ENCODE data around the gene TBK1. TPM values are rescaled to one million over a fixed set of nuclear protein-coding genes. Genes with fewer than 3 reads are reported as not detected.

The TBK1 gene
- total and polyA plus RNA-seq, 2 of the 13 experiments (the other 11 are each of a cell fraction or from before 2014, with no cell fraction given) = 10.3 to 25.2 TPM

DNA sequence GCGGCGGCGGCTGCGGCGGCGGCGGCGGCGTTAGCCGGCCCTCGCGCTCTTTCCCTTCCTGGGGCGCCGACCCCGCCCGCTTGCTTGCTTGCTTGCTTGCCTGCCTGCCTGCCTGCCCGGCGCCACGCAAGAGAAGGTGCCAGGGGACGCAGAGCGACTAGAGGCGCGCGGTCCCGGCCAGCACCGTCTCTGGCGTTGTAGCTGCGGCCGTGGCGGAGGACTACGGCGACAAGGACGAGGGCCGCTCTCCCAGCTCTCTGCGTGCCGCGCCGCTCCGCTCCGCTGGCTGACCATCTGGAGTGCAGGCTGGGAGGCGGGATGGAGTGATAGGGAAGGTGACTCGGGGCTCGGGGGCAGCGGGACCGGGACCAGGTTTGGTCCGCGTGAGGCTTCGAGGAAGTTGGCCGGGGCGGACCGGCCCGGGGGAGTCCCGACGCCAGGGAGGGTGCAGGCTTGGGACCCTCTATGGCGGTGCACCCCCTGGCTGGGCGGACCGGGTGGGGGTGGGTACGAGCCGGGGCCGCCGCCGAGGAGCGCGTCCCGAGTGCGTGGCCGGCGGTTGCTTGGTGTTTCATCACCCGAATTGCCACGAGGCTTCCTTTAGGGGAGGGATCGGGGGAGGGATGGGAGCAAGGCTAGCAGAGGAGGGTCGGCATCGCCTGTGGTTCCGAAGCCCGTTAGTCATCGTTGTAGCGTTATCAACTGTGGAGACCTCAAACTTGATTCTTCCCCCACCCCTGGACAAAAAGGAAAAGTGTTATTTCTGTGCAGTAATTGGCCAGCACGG is 47.3 kb upstream of the TBK1 start (continued):
- peak; percentile 63; the same call in 1 of the 2 replicates for TF ChIP-seq MAZ (IDR thresholded peaks at IDR 0.05; ENCODE audit: borderline replicate concordance, low read depth, low read length)
- TF ChIP-seq MAZ (CRISPR knock-in tag; IDR thresholded peaks at IDR 0.05; ENCODE audit: low read depth) = peak; percentile 63; the same call in 1 of the 2 replicates
- no peak for TF ChIP-seq SIX1 (CRISPR knock-in tag; IDR thresholded peaks at IDR 0.05; ENCODE audit: borderline replicate concordance)
- TF ChIP-seq, protein P1, sequence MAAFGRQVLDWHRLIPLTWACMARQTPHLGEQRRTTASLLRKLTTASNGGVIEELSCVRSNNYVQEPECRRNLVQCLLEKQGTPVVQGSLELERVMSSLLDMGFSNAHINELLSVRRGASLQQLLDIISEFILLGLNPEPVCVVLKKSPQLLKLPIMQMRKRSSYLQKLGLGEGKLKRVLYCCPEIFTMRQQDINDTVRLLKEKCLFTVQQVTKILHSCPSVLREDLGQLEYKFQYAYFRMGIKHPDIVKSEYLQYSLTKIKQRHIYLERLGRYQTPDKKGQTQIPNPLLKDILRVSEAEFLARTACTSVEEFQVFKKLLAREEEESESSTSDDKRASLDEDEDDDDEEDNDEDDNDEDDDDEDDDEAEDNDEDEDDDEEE (CRISPR knock-in tag; IDR thresholded peaks at IDR 0.05) = peak; percentile 89
- TF ChIP-seq AGO1 (IDR thresholded peaks at IDR 0.05; ENCODE audit: low read depth, low read length, poor library complexity, severe bottlenecking) = peak; percentile 53
- TF ChIP-seq, protein P2, sequence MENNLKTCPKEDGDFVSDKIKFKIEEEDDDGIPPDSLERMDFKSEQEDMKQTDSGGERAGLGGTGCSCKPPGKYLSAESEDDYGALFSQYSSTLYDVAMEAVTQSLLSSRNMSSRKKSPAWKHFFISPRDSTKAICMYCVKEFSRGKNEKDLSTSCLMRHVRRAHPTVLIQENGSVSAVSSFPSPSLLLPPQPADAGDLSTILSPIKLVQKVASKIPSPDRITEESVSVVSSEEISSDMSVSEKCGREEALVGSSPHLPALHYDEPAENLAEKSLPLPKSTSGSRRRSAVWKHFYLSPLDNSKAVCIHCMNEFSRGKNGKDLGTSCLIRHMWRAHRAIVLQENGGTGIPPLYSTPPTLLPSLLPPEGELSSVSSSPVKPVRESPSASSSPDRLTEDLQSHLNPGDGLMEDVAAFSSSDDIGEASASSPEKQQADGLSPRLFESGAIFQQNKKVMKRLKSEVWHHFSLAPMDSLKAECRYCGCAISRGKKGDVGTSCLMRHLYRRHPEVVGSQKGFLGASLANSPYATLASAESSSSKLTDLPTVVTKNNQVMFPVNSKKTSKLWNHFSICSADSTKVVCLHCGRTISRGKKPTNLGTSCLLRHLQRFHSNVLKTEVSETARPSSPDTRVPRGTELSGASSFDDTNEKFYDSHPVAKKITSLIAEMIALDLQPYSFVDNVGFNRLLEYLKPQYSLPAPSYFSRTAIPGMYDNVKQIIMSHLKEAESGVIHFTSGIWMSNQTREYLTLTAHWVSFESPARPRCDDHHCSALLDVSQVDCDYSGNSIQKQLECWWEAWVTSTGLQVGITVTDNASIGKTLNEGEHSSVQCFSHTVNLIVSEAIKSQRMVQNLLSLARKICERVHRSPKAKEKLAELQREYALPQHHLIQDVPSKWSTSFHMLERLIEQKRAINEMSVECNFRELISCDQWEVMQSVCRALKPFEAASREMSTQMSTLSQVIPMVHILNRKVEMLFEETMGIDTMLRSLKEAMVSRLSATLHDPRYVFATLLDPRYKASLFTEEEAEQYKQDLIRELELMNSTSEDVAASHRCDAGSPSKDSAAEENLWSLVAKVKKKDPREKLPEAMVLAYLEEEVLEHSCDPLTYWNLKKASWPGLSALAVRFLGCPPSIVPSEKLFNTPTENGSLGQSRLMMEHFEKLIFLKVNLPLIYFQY (CRISPR knock-in tag; IDR thresholded peaks at IDR 0.05; ENCODE audit: borderline replicate concordance) = no peak
- TF ChIP-seq PAWR (CRISPR knock-in tag; IDR thresholded peaks at IDR 0.05; ENCODE audit: borderline replicate concordance) = no peak
- peak; percentile 75; the same call in 1 of the 3 replicates for TF ChIP-seq MXI1 (IDR thresholded peaks at IDR 0.05; ENCODE audit: borderline replicate concordance, low read depth, low read length)
- peak; percentile 46; the same call in 1 of the 2 replicates for TF ChIP-seq ZNF253 (CRISPR knock-in tag; IDR thresholded peaks at IDR 0.05; ENCODE audit: borderline replicate concordance)
- peak; percentile 78; the same call in 1 of the 2 replicates for TF ChIP-seq ZBTB42 (CRISPR knock-in tag; IDR thresholded peaks at IDR 0.05)
- peak; percentile 85 for TF ChIP-seq SALL2 (CRISPR knock-in tag; IDR thresholded peaks at IDR 0.05)
- peak; percentile 98 for TF ChIP-seq MYC (CRISPR knock-in tag; IDR thresholded peaks at IDR 0.05; ENCODE audit: borderline replicate concordance)
- 0 out of 2 replicates have a peak, but pooled peaks have one; percentile 55 for TF ChIP-seq ISX (CRISPR knock-in tag; conservative IDR thresholded peaks at IDR 0.05)
- TF ChIP-seq AHR (CRISPR knock-in tag; IDR thresholded peaks at IDR 0.05) = peak; percentile 77; the same call in 1 of the 2 replicates
- TF ChIP-seq, protein P3, sequence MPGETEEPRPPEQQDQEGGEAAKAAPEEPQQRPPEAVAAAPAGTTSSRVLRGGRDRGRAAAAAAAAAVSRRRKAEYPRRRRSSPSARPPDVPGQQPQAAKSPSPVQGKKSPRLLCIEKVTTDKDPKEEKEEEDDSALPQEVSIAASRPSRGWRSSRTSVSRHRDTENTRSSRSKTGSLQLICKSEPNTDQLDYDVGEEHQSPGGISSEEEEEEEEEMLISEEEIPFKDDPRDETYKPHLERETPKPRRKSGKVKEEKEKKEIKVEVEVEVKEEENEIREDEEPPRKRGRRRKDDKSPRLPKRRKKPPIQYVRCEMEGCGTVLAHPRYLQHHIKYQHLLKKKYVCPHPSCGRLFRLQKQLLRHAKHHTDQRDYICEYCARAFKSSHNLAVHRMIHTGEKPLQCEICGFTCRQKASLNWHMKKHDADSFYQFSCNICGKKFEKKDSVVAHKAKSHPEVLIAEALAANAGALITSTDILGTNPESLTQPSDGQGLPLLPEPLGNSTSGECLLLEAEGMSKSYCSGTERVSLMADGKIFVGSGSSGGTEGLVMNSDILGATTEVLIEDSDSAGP (CRISPR knock-in tag; IDR thresholded peaks at IDR 0.05; ENCODE audit: borderline replicate concordance) = peak; percentile 87
- peak; percentile 47 for TF ChIP-seq ATF7-NPFF (CRISPR knock-in tag; IDR thresholded peaks at IDR 0.05; ENCODE audit: low read depth)
- peak; percentile 68 for TF ChIP-seq U2AF1 (optimal IDR thresholded peaks at IDR 0.05; ENCODE audit: low read depth, low read length)
- peak; percentile 90 for TF ChIP-seq RBM39 (IDR thresholded peaks at IDR 0.05; ENCODE audit: low read depth, low read length, poor library complexity, severe bottlenecking)
- peak; percentile 97 for TF ChIP-seq ZNF780A (CRISPR knock-in tag; IDR thresholded peaks at IDR 0.05)
- peak; percentile 60; the same call in 1 of the 2 replicates for TF ChIP-seq MTA1 (CRISPR knock-in tag; IDR thresholded peaks at IDR 0.05; ENCODE audit: borderline replicate concordance)
- peak; percentile 87; the same call in 1 of the 2 replicates for TF ChIP-seq ZNF746 (CRISPR knock-in tag; IDR thresholded peaks at IDR 0.05)
- peak; percentile 53; the same call in 1 of the 2 replicates for TF ChIP-seq ZBTB20 (CRISPR knock-in tag; IDR thresholded peaks at IDR 0.05; ENCODE audit: borderline replicate concordance, low read depth)
